Kasumi-1 (cell line): ENCODE data around the gene IRF2.
A peak's percentile ranks its signal among the peaks of the same experiment; 100 is the strongest.

ENCODE experiments used
- DNase-seq, 2 experiments: peaks; one replicate each; lab custom pipeline; 2025; lab: John Stamatoyannopoulos, UW

The IRF2 gene

GRCh38 chr4:184409502-184409901 lies 64.8 kb downstream of the IRF2 start:
- no peak for DNase-seq

DNA sequence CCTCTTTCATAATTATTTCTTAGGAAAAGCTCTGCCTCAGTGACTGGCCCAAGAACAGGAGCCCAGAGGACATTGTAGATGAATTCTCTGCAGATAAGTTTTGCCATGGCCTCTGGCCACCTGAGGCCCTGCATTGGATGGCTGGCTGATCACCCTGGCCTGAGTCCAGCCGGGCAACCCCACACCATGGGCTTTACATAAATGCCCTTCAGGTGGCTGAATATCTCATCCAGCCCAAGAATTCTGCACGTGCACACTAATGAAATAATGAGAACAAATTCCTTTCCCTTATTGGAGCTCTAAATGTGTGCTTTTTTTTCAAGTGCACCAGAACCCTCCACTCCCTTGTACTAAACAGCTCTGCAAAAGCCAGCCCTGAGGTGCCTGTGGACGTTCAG lies 65.7 kb downstream of the IRF2 start:
- no peak for DNase-seq

DNA sequence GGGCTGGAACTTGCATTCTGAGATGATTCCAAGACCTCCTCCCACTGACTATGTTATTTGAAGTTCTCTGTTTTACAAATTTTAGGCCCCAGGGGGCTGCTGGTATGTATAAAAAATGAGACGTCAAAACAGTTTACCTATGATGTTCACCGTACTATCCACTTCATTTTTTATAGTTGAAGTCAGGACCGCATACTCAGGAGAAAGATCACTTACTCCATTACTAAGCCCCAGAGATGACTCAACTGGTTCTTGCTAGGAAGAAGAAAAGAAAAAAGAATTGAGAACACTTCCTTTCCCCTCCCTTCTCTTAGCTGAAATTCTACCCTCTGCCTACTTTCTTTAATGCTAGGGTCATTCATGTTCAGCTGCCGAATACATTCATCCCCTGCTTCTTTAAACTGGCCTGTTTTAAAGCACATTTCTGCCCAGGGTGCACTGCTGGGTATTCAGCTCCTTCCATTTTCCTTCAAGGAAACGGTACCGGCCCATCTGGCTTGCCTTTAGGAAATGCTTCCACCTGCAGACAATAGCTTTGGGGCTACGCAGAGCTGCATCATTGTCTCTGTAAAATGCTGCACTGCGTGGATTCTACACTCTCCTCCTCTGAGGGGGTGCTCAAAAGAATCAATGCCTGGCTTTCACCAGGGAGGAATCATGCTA lies 66.2 kb downstream of the IRF2 start:
- no peak for DNase-seq

- DNase-seq = peak in 1 of 2 experiments; percentile 5
These were observed 67.4 kb downstream of the IRF2 start for GRCh38 chr4:184406958-184407391.

GRCh38 chr4:184404047-184404446 lies 70.3 kb downstream of the IRF2 start:
- DNase-seq = no peak

- no peak for DNase-seq
These were observed 71.0 kb downstream of the IRF2 start for GRCh38 chr4:184403384-184403781.

DNA sequence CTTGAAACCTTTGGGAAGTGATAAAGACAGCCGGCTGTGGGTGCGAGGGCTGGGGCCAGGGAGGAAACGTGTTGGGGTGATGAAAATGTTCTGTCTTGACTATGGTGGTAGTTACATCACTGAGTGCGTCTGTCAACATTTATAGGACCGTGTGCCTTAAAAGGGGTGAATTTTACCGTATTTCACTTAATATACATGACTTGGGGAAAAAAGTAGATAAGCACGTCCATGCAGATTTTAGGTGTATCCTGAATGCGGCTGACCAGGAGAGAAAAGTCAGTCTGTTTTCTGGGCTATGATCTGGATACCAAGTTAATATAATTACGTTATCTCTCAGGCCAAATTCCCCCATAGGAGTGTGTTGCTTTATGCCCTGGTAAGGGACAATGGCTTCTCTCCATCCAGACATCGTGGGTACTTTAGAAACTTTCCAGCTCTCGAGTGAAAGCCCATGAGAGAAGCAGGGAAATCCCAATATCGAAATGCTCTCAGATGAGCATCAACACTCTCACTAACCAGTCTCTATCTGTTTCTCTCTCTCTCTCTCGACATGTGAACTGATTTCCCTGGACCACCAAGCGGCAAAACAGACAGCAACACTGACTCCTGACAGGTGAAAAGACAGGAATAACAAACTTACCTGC lies 71.5 kb downstream of the IRF2 start:
- no peak for DNase-seq

DNA sequence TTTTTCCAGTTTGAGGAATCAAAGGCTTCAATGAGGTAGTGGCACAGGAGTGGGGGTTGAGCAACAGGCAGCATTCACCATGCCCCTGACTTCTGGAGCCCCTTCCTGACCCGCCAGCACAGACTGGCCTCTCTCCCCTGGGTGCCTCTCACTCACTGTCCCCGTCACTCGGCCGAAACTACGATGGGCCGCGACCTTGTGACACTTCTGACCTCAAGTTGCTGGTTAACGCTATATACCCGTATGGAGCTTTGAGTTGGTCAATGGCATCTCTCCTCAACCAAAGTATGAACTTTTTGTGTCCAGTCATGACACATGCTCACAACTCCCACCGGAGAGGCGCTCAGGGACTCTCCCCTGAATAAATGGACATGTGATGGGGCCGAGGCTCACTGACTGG lies 72.1 kb downstream of the IRF2 start:
- DNase-seq = no peak

GRCh38 chr4:184401397-184402171 lies 72.8 kb downstream of the IRF2 start:
- DNase-seq = no peak

DNA sequence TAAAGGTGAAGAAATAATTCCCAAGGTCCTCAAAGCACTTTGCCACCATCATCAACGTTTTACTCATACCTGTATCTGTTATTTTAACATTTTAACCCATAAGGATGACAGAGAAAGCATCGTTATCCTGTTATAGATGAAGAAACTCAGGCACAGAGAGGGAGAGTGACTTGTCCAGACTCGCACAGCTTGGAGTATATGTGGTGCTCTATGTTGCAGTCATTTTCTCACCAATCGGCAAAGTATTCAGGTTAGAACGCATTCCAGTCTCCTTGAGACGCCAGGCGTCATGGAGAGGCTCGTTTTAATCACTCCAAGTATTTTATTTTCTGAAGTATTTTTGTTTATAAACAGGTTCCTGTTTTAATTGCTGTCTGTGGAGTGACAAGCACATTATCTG lies 73.5 kb downstream of the IRF2 start:
- DNase-seq = no peak

DNA sequence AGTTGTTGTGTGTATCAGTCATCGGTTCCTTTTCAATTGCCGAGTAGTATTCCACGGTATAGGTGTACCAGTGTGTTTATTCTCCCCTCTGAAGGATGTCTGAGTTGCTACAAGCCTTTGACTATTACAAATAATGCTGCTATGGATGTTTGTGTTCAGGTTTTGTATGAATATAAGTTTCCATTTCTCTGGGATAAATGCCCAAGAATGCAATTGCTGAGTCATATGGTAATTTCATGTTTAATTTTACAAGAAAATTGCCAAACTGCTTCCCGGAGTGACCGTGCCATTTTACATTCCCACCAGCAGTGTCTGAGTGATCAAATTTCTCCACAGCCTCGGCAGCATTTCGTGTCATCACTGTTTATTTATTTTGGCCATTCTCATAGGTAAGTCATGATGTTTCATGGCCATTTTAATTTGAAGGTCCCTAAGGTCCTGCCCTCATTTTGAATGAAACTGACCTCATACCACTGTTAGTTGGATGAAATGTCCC lies 73.9 kb downstream of the IRF2 start:
- no peak for DNase-seq

DNA sequence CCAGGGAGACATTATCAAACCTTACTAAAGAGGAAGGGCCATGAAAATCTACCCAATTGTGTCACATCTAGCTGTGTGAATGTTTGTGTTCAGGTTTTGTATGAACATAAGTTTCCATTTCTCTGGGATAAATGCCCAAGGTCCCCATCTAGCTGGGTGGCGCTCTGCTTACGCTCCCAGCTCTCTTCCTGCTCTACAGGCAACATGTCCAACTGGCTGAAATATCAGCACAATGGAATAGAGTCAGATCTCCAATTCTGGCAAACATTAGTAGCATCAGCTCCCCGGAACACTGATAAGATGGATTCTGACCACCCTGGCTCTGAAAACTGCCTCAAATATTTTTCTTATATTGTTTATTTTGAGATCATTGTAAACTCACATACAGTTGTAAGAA lies 74.8 kb downstream of the IRF2 start:
- no peak for DNase-seq

DNA sequence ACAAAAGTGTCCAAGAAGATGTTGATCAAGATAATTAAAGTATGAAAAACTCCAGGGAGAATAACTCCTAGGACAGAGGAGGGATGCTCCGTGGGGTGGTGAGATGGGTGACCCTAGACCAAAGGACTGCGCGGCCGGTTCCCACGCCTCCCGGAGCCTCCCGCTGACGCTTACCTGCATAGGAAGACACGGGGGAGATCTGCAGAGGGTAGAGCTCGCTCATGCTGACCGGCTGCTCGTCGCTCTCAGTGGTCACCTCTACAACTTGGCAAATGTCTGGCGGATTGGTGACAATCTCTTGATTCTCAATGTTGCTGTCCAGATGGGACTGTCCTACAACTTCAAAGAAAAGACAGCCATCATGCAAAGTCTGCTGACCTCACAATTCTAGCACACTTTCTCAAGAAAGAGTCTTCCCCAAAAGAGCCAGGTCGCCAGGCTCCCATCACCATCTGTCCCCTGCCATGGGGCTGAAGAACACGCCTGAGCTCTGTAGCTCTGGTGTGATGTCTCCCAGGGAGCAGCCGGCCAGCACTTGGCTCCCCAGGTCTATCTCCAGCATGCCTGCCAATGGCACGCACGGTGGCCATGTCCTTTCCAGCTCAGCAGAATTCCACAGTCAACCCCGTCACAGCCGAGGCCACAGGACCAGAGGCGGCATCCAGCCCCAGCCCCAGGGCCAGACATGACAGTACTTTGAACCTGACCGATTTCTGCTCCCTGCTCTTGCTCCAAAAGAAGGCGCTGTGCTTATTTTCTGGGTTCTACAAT lies 75.4 kb downstream of the IRF2 start:
- no peak for DNase-seq

DNA sequence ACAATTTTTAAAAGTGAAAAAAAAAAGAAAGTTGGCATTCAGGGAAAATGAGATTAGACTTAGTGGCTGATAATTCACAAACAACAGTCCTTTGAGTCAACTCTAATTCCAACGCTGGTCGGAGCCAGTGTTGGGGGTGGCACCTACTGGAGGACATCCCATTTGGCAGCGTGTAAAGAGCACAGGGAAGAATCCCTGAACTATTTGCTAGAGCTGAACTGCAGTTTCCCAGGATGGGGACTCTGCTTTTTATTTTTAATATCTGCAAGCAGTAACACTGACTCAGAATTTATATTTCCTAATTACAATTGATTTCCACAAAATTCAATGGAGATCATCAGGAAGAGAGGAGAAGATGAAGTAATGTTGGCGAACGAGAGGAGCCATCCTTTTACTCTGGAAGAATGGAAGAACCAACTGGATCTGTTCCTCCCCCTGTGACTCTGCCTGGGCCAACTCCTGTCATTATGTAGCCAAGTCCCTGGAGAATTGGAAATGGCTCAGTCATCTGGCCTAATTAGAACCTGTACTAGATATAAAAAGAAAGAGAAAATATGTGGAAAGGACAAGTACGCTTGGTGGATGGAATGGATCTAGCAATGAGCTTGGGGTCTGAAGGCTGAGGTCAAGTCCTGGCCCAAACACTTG lies 76.7 kb downstream of the IRF2 start:
- DNase-seq = no peak

DNA sequence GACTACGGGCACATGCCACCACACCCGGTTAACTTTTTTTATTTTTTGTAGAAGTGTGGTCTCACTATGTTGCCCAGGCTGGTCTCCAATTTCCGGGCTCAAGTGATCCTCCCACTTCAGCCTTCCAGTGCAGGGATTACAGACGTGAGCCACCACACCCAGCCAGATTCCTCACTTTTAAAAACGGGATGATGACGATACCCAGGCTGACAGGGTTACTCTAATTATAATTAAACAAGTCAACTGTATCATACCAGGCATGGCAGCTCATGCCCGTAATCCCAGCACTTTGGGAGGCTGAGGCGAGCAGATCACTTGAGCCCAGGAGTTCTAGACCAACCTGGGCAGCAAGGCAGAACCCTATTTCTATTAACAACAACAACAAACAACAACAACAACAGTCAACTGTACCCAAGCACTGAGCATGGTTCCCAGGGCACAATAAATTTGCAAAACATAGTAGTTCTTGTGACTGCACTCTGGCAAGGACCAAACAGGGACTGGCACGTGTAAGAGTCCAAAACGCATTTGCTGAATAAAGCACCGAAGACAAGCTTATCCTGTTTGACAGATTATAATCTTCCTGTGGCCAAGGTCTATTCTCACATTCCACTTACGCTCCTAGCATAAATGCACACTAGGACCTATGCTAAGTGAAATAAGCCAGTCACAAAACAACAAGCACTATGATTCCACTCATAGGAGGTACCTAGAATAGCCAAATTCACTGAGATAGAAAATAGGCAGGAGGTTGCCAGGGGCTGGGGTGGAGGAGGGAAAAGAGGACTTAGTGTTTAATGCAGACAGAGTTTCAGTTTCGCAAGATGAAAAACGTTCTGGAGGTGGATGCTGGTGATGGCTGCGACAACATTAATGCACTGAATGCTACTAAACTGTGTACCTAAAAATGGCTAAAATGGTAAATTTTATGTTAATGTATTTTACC lies 77.5 kb downstream of the IRF2 start:
- no peak for DNase-seq

DNA sequence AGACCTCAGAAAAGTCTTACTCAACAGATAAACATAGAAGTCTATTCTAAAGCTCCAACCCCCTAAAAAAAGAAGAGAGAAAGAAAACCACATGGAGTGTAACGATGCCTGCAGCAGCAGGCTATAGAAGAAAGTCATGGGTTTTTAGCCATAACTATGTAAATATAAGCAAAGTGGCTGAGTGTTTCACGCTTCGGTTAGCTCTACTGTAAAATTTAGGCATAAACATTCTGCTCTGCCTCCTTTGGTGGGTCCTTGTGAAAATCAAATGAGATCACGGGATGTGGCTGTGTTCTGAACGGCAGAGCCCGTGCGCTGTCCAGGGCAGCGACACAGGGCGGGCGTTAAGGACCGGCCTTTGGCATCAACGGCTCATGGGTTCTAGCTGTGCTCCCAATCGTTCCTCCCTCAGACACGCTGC lies 78.4 kb downstream of the IRF2 start:
- no peak for DNase-seq

GRCh38 chr4:184395451-184395917 lies 78.9 kb downstream of the IRF2 start:
- DNase-seq = no peak

DNA sequence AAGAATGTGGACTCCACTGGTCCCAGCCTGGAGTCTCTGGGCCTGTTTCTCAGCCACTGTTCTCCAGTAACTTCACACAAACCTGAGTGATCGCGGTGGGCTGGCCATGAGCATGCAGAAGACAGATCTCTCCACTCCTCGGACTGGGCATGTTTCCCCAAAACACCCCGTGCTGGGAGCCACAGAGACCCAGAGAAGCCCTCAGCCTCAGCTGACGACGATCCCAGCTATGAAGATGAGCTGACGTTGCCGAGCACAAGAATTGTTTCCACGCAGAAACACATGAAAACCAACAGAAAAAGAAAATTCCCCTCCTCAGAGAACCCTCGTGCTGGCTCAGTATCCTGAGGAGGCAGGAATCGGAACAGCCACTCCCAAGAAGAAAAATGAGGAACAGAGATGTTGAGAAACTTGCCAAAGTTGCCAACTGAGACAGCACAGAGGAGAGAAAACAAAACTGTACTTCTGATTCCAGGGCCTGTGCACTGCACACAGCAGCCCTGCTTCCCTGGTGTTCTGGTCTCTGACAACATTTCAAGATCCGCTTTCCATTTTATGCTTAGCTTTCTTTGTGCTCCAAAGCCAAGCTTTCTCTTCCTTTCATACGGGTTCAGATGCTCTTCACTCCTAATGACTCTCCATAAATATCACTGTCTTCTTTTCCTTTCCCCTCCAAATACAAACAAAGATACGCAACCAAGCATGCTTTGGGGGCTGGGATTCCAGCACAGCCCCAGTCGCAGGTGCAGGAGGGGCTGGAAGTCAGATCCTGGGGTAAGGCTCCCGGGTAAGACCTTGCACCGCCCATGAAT lies 81.4 kb downstream of the IRF2 start:
- peak; percentile 39 to 45 for DNase-seq

GRCh38 chr4:184392316-184392715 lies 82.0 kb downstream of the IRF2 start:
- no peak for DNase-seq
